ENCODE data around the gene KCNIP1. TPM values are rescaled to one million over a fixed set of nuclear protein-coding genes. Genes with fewer than 3 reads are reported as not detected.

KCNIP1 gene
- total RNA-seq, 1 donor from 2014 or later, result 0.45 TPM

DNA sequence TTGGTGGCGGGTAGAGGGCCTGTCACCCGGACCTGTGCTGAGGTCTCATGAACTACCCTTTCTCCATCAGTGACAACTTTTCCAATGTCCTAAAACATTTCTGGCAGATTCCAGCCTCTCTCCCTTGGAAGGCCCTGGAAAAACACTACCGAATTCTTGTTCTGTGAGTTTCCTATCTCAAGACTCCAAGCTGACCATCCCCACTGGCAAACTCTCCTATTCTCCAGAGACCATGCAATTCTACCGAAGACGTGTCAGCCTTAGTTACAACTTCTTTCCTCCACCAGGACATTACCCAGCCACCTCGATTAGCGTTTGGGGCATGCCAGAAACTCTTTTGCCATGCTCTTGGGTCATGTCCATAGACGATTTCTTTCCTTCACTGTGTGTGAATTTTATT lies 252.9 kb downstream of the KCNIP1 start:
- Histone ChIP-seq H3K27ac (ENCODE audit: low read depth, low read length) (no peak overlapping the region), H3K36me3 (ENCODE audit: insufficient read depth, low read length) (no peaks in the 10 kb centered on the region), H3K4me3 (ENCODE audit: insufficient read depth, low read depth, low read length) (no peak overlapping the region), H3K4me1 (ENCODE audit: insufficient read depth, low read length) (no peaks in the 10 kb centered on the region), H2AFZ (ENCODE audit: low read depth, low read length) (no peak overlapping the region), H3K27me3 (ENCODE audit: insufficient read depth, low read length) (no peaks in the 10 kb centered on the region), H4K20me1 (ENCODE audit: insufficient read depth, low read length) (no peaks in the 10 kb centered on the region), H3K9me3 (ENCODE audit: insufficient read depth, low read depth, low read length) (no peaks in the 10 kb centered on the region), H3K79me2 (ENCODE audit: insufficient read depth, low read length) (no peaks in the 10 kb centered on the region), H3K4me2 (ENCODE audit: low read length) (no peak overlapping the region), H3K9ac (ENCODE audit: low read length) (no peak overlapping the region)
- Mint-ChIP-seq H3K27me3 (ENCODE audit: low read depth, unreplicated experiment) (peaks cover 27% of the 10 kb centered on the region), H3K27ac (ENCODE audit: unreplicated experiment) (peak overlapping the region; percentile 8), H3K36me3 (ENCODE audit: low read depth, unreplicated experiment) (no peaks in the 10 kb centered on the region), H3K9me3 (ENCODE audit: unreplicated experiment) (peaks cover 3% of the 10 kb centered on the region), H3K4me1 (ENCODE audit: low read depth, unreplicated experiment) (peaks cover 24% of the 10 kb centered on the region), H3K4me3 (ENCODE audit: unreplicated experiment) (no peak overlapping the region)
- no peak for DNase-seq (ENCODE audit: low read depth)
- no peak for TF ChIP-seq EZH2 (IDR thresholded peaks at IDR 0.05; ENCODE audit: insufficient read depth, low read length)
- TF ChIP-seq, protein P1, sequence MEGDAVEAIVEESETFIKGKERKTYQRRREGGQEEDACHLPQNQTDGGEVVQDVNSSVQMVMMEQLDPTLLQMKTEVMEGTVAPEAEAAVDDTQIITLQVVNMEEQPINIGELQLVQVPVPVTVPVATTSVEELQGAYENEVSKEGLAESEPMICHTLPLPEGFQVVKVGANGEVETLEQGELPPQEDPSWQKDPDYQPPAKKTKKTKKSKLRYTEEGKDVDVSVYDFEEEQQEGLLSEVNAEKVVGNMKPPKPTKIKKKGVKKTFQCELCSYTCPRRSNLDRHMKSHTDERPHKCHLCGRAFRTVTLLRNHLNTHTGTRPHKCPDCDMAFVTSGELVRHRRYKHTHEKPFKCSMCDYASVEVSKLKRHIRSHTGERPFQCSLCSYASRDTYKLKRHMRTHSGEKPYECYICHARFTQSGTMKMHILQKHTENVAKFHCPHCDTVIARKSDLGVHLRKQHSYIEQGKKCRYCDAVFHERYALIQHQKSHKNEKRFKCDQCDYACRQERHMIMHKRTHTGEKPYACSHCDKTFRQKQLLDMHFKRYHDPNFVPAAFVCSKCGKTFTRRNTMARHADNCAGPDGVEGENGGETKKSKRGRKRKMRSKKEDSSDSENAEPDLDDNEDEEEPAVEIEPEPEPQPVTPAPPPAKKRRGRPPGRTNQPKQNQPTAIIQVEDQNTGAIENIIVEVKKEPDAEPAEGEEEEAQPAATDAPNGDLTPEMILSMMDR (IDR thresholded peaks at IDR 0.05; ENCODE audit: insufficient read depth, low read depth, low read length), result no peak
- no peak for FAIRE-seq

- H3K4me2 ChIP-seq (ENCODE audit: low read length), result no peak overlapping the region
- H3K9ac ChIP-seq (ENCODE audit: low read length), result no peak overlapping the region
- H3K27ac Mint-ChIP-seq (ENCODE audit: unreplicated experiment), result peak overlapping the region; percentile 8
- H3K27me3 Mint-ChIP-seq (ENCODE audit: low read depth, unreplicated experiment), result peaks cover 32% of the 10 kb centered on the region
- no peak overlapping the region for H3K27ac ChIP-seq (ENCODE audit: low read depth, low read length)
- peak; percentile 41 for DNase-seq (ENCODE audit: low read depth)
- H3K9me3 ChIP-seq (ENCODE audit: insufficient read depth, low read depth, low read length), result no peaks in the 10 kb centered on the region
- H3K27me3 ChIP-seq (ENCODE audit: insufficient read depth, low read length), result no peaks in the 10 kb centered on the region
- peaks cover 3% of the 10 kb centered on the region for H3K9me3 Mint-ChIP-seq (ENCODE audit: unreplicated experiment)
- no peaks in the 10 kb centered on the region for H3K36me3 Mint-ChIP-seq (ENCODE audit: low read depth, unreplicated experiment)
- TF ChIP-seq, protein P1 (IDR thresholded peaks at IDR 0.05; ENCODE audit: insufficient read depth, low read depth, low read length), result no peak
- TF ChIP-seq EZH2 (IDR thresholded peaks at IDR 0.05; ENCODE audit: insufficient read depth, low read length), result no peak
- no peak overlapping the region for H2AFZ ChIP-seq (ENCODE audit: low read depth, low read length)
- no peaks in the 10 kb centered on the region for H3K79me2 ChIP-seq (ENCODE audit: insufficient read depth, low read length)
- no peaks in the 10 kb centered on the region for H4K20me1 ChIP-seq (ENCODE audit: insufficient read depth, low read length)
- peaks cover 24% of the 10 kb centered on the region for H3K4me1 Mint-ChIP-seq (ENCODE audit: low read depth, unreplicated experiment)
- no peak for FAIRE-seq
- no peak overlapping the region for H3K4me3 ChIP-seq (ENCODE audit: insufficient read depth, low read depth, low read length)
- no peak overlapping the region for H3K4me3 Mint-ChIP-seq (ENCODE audit: unreplicated experiment)
- no peaks in the 10 kb centered on the region for H3K36me3 ChIP-seq (ENCODE audit: insufficient read depth, low read length)
- H3K4me1 ChIP-seq (ENCODE audit: insufficient read depth, low read length), result no peaks in the 10 kb centered on the region
Observed at GRCh38 chr5:170757182-170757601, 253.4 kb downstream of the KCNIP1 start.

- TF ChIP-seq, protein P1 (IDR thresholded peaks at IDR 0.05; ENCODE audit: insufficient read depth, low read depth, low read length), result no peak
- no peak for TF ChIP-seq EZH2 (IDR thresholded peaks at IDR 0.05; ENCODE audit: insufficient read depth, low read length)
- FAIRE-seq (no peak), DNase-seq (ENCODE audit: low read depth) (no peak)
- no peaks in the 10 kb centered on the region for H3K36me3 Mint-ChIP-seq (ENCODE audit: low read depth, unreplicated experiment)
- no peak overlapping the region for H3K4me3 Mint-ChIP-seq (ENCODE audit: unreplicated experiment)
- Histone ChIP-seq H3K9ac (ENCODE audit: low read length) (no peak overlapping the region), H3K9me3 (ENCODE audit: insufficient read depth, low read depth, low read length) (no peaks in the 10 kb centered on the region), H3K36me3 (ENCODE audit: insufficient read depth, low read length) (no peaks in the 10 kb centered on the region), H3K79me2 (ENCODE audit: insufficient read depth, low read length) (no peaks in the 10 kb centered on the region), H4K20me1 (ENCODE audit: insufficient read depth, low read length) (no peaks in the 10 kb centered on the region), H3K4me1 (ENCODE audit: insufficient read depth, low read length) (no peaks in the 10 kb centered on the region), H3K4me2 (ENCODE audit: low read length) (no peak overlapping the region), H3K4me3 (ENCODE audit: insufficient read depth, low read depth, low read length) (no peak overlapping the region), H3K27ac (ENCODE audit: low read depth, low read length) (no peak overlapping the region), H2AFZ (ENCODE audit: low read depth, low read length) (no peak overlapping the region), H3K27me3 (ENCODE audit: insufficient read depth, low read length) (no peaks in the 10 kb centered on the region)
- H3K9me3 Mint-ChIP-seq (ENCODE audit: unreplicated experiment), result peaks cover 2% of the 10 kb centered on the region
- H3K27me3 Mint-ChIP-seq (ENCODE audit: low read depth, unreplicated experiment), result peaks cover 30% of the 10 kb centered on the region
- H3K27ac Mint-ChIP-seq (ENCODE audit: unreplicated experiment), result no peak overlapping the region
- peaks cover 24% of the 10 kb centered on the region for H3K4me1 Mint-ChIP-seq (ENCODE audit: low read depth, unreplicated experiment)
Observed at GRCh38 chr5:170757669-170758068, 253.8 kb downstream of the KCNIP1 start.
